Esophagus squamous epithelium (tissue), 5 donors: ENCODE results near the gene COCH. TPM values are rescaled to one million over a fixed set of nuclear protein-coding genes. Genes with fewer than 3 reads are reported as not detected.

Source experiments
- DNase-seq: peaks from one replicate; lab custom pipeline; 2025; lab: John Stamatoyannopoulos, UW
- H3K27ac ChIP-seq, 4 donors: fragments of 200-600 bp; sonication (generic); one replicate each; pipeline ENCODE4 v1.5.1; 2016 to 2019; ENCODE audit warnings: mild to moderate bottlenecking in 1 of 4
- H3K27me3 ChIP-seq, 4 donors: fragments of 200-600 bp; sonication (generic); 1 replicate in 3 of 4; 2 replicates in 1 of 4; pipeline versions ENCODE4 v1.5.1 to v1.6.0; 2017 to 2021; ENCODE audit warnings: antibody characterized with exemption in 1 of 4
- H3K36me3 ChIP-seq, 3 donors: fragments of 200-600 bp; sonication (generic); one replicate each; pipeline ENCODE4 v1.5.1; 2016 to 2019
- H3K4me1 ChIP-seq, 3 donors: fragments of 200-600 bp; sonication (generic); one replicate each; pipeline ENCODE4 v1.5.1; 2017 to 2019
- H3K4me3 ChIP-seq, 4 donors: fragments of 200-600 bp; sonication (generic); 1 replicate in 3 of 4; 2 replicates in 1 of 4; pipeline ENCODE4 v1.5.1; 2016 to 2019; ENCODE audit warnings: mild to moderate bottlenecking in 2 of 4, moderate library complexity in 1 of 4
- H3K9me3 ChIP-seq, 3 donors: fragments of 200-600 bp; sonication (generic); one replicate each; pipeline ENCODE4 v1.5.1; 2016 to 2019
- CTCF ChIP-seq, 6 experiments: fragments of 450-650 bp in 4 of 6; fragments of 200-600 bp in 2 of 6; sonication (generic) in 2 of 6; IDR thresholded peaks; one replicate each; pipeline ENCODE4 v1.5.1; 2016 to 2019; ENCODE audit warnings: antibody characterized with exemption in 6 of 6, mild to moderate bottlenecking in 4 of 6, moderate library complexity in 4 of 6
- POLR2A ChIP-seq, 4 donors: fragments of 450-650 bp; IDR thresholded peaks; one replicate each; pipeline ENCODE4 v1.6.1; 2017; ENCODE audit warnings: antibody characterized with exemption in 4 of 4, mild to moderate bottlenecking in 4 of 4, moderate library complexity in 3 of 4
- WGBS, 2 donors: methylation state at CpG; one replicate each; pipeline ENCODE4 v1.1.5; 2018; 5-methylcytosine and 5-hydroxymethylcytosine counted together
- intact Hi-C: fragments of 100-400 bp; cut with DNase I; formaldehyde crosslinking; loops from one replicate; pipeline ENCODE4 v1.15.0; 2022
- total RNA-seq, 4 donors: library from RNA; depleted of rRNA; stranded (reverse); fragments of >200 nt; gene quantifications; one replicate each; pipeline ENCODE4 v1.1.0, GENCODE V29; 2016
- donor health status: DM: yes; HTN: yes; CAD: no.

Gene COCH
- total RNA-seq, 4 donors from 2014 or later = 0.26 to 0.76 TPM; not detected in 2

- no peak for TF ChIP-seq POLR2A (IDR thresholded peaks at IDR 0.05)
- no peak for TF ChIP-seq CTCF (IDR thresholded peaks at IDR 0.05)
- intact Hi-C loops = no loop called here
These were observed 20.4 kb upstream of the COCH start for GRCh38 chr14:30853946-30854345.

GRCh38 chr14:30854492-30854891, 19.9 kb upstream of the COCH start:
- no peak for DNase-seq
- Histone ChIP-seq H3K4me1 (no peaks in the 10 kb centered on the region), H3K27me3 (peaks cover 0 to 6% (median 0%) of the 10 kb centered on the region in 4 donors), H3K27ac (no peak overlapping the region), H3K4me3 (no peak overlapping the region), H3K9me3 (no peaks in the 10 kb centered on the region), H3K36me3 (no peaks in the 10 kb centered on the region)
- intact Hi-C loops = no loop called here
- TF ChIP-seq POLR2A (IDR thresholded peaks at IDR 0.05) (no peak), CTCF (IDR thresholded peaks at IDR 0.05) (no peak)

More at GRCh38 chr14:30853946-30854345, 20.4 kb upstream of the COCH start:
- no peaks in the 10 kb centered on the region for H3K36me3 ChIP-seq
- peaks cover 0 to 7% (median 0%) of the 10 kb centered on the region in 4 donors for H3K27me3 ChIP-seq
- no peak overlapping the region for H3K27ac ChIP-seq
- H3K4me3 ChIP-seq = no peak overlapping the region
- no peak for DNase-seq
- no peaks in the 10 kb centered on the region for H3K9me3 ChIP-seq
- no peaks in the 10 kb centered on the region for H3K4me1 ChIP-seq

GRCh38 chr14:30855345-30856037, 18.9 kb upstream of the COCH start:
- WGBS, 2 donors = 54 to 76% methylated on average over 5 of the region's 6 CpGs
- intact Hi-C loops = no loop called here
- H3K27me3 ChIP-seq = peaks cover 0 to 5% (median 0%) of the 10 kb centered on the region in 4 donors
- no peak for TF ChIP-seq POLR2A (IDR thresholded peaks at IDR 0.05)
- TF ChIP-seq CTCF (IDR thresholded peaks at IDR 0.05) = no peak
- no peaks in the 10 kb centered on the region for H3K9me3 ChIP-seq
- H3K4me1 ChIP-seq = no peaks in the 10 kb centered on the region
- H3K36me3 ChIP-seq = no peaks in the 10 kb centered on the region
- H3K27ac ChIP-seq = no peak overlapping the region
- no peak overlapping the region for H3K4me3 ChIP-seq
- no peak for DNase-seq

DNA sequence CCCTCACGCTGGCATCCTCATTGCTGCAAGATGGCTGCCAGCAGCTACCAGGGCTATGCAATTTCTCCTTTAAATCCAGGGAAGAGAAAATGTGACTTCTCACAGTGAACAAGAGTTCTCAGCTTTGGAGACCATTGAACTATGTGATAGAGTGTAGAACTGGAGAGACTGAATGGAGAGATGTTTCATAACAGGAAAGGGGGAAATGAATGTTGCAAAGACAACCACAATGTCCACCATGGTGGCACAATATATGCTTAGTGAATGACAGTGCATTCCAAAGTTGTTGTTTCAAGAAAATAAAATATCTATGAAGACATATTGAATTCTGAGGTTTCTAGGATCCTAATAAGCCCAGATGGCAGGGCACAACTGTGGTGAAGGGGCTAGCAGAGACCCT, 13.2 kb upstream of the COCH start:
- 67 to 88% methylated on average over 1 of the region's 1 CpG for WGBS, 2 donors
- no peak for DNase-seq
- Histone ChIP-seq H3K4me1 (no peaks in the 10 kb centered on the region), H3K9me3 (no peaks in the 10 kb centered on the region), H3K27me3 (peaks cover 0 to 26% (median 0%) of the 10 kb centered on the region in 4 donors), H3K36me3 (no peaks in the 10 kb centered on the region), H3K4me3 (no peak overlapping the region), H3K27ac (no peak overlapping the region)
- intact Hi-C loops = no loop called here
- TF ChIP-seq CTCF (IDR thresholded peaks at IDR 0.05) = no peak
- no peak for TF ChIP-seq POLR2A (IDR thresholded peaks at IDR 0.05)

GRCh38 chr14:30864934-30865333, 9.4 kb upstream of the COCH start:
- Histone ChIP-seq H3K27ac (no peak overlapping the region), H3K27me3 (peaks cover 0 to 24% (median 0%) of the 10 kb centered on the region in 4 donors), H3K9me3 (no peaks in the 10 kb centered on the region), H3K36me3 (no peaks in the 10 kb centered on the region), H3K4me1 (no peaks in the 10 kb centered on the region), H3K4me3 (no peak overlapping the region)
- TF ChIP-seq CTCF (IDR thresholded peaks at IDR 0.05) = no peak
- no peak for TF ChIP-seq POLR2A (IDR thresholded peaks at IDR 0.05)
- DNase-seq = no peak
- WGBS, 2 donors = 64 to 82% methylated on average over 5 of the region's 5 CpGs
- intact Hi-C loops = no loop called here
